HEK293 (cell line): Measurements from ENCODE around the gene VPS51.
A peak's percentile ranks its signal among the peaks of the same experiment; 100 is the strongest.

ENCODE experiments used
- CTCF ChIA-PET: fragments of 350-600 bp; formaldehyde crosslinking; extraction: SDS; loops from one replicate; lab custom pipeline; 2021; ENCODE audit warnings: antibody characterized with exemption; lab: Yijun Ruan, JAX
- POLR2A ChIA-PET: fragments of 300-600 bp; formaldehyde crosslinking; extraction: SDS; loops from one replicate; lab custom pipeline; 2020; ENCODE audit warnings: antibody characterized with exemption, inconsistent platforms; lab: Yijun Ruan, JAX
- H3K27ac ChIP-seq: fragments of 200-500 bp; sonication (Bioruptor generic); 2 replicates; pipeline ENCODE4 v1.5.1; 2014; ENCODE audit warnings: low read depth, low read length, control low read depth, inconsistent platforms; ENCODE audit errors: extremely low read depth
- H3K36me3 ChIP-seq, 2 experiments: fragments of 200-500 bp in 1 of 2; sonication (Bioruptor generic) in 1 of 2; 1 replicate in 1 of 2; 2 replicates in 1 of 2; pipeline ENCODE4 v1.5.1; 2014 to 2017; ENCODE audit warnings: inconsistent platforms in 2 of 2, low read length in 2 of 2; ENCODE audit not compliant: control insufficient read depth in 2 of 2, insufficient read depth in 1 of 2
- H3K4me1 ChIP-seq: fragments of 200-500 bp; sonication (Bioruptor generic); 2 replicates; pipeline ENCODE4 v1.5.1; 2014; ENCODE audit warnings: mild to moderate bottlenecking, low read length, inconsistent platforms; ENCODE audit not compliant: control insufficient read depth, insufficient read depth
- H3K4me3 ChIP-seq: 2 replicates; pipeline ENCODE4 v1.5.1; 2011; ENCODE audit warnings: low read depth, mild to moderate bottlenecking, control low read depth, low read length, moderate library complexity
- H3K9me3 ChIP-seq: fragments of 200-500 bp; sonication (Bioruptor generic); 2 replicates; pipeline ENCODE4 v1.5.1; 2014; ENCODE audit warnings: low read depth, low read length, inconsistent platforms; ENCODE audit not compliant: control insufficient read depth, insufficient read depth
- BCL11B ChIP-seq: fragments of 450-650 bp; formaldehyde crosslinking; IDR thresholded peaks from 2 replicates; pipeline ENCODE4 v1.5.1; 2016; ENCODE audit warnings: low read depth, missing biosample characterization, missing genetic modification characterization
- BCL6B ChIP-seq: fragments of 450-650 bp; formaldehyde crosslinking; IDR thresholded peaks from 2 replicates; pipeline ENCODE4 v1.5.1; 2017; ENCODE audit warnings: missing biosample characterization, missing genetic modification characterization
- EGR2 ChIP-seq: fragments of 450-650 bp; formaldehyde crosslinking; IDR thresholded peaks from 2 replicates; pipeline ENCODE4 v1.5.1; 2016; ENCODE audit warnings: low read depth, missing biosample characterization, missing genetic modification characterization
- GLIS2 ChIP-seq: fragments of 450-650 bp; formaldehyde crosslinking; IDR thresholded peaks from 2 replicates; pipeline ENCODE4 v1.5.1; 2016; ENCODE audit warnings: missing biosample characterization, missing genetic modification characterization
- OSR2 ChIP-seq: fragments of 450-650 bp; formaldehyde crosslinking; IDR thresholded peaks from 2 replicates; pipeline ENCODE4 v1.5.1; 2016; ENCODE audit warnings: missing biosample characterization, missing genetic modification characterization
- PRDM4 ChIP-seq: fragments of 450-650 bp; formaldehyde crosslinking; IDR thresholded peaks from 2 replicates; pipeline ENCODE4 v1.5.1; 2017; ENCODE audit warnings: missing biosample characterization, missing genetic modification characterization
- TRIM28 ChIP-seq: IDR thresholded peaks from 2 replicates; pipeline ENCODE4 v1.6.1; 2011; ENCODE audit warnings: low read length, control low read depth, borderline replicate concordance
- ZFHX2 ChIP-seq: fragments of 450-650 bp; formaldehyde crosslinking; conservative IDR thresholded peaks from 2 replicates; pipeline ENCODE4 v1.5.1; 2016; ENCODE audit warnings: missing biosample characterization, missing genetic modification characterization
- ZNF121 ChIP-seq: fragments of 450-650 bp; formaldehyde crosslinking; IDR thresholded peaks from 2 replicates; pipeline ENCODE4 v1.5.1; 2016; ENCODE audit warnings: missing biosample characterization, missing genetic modification characterization
- ZNF157 ChIP-seq: fragments of 450-650 bp; formaldehyde crosslinking; IDR thresholded peaks from 2 replicates; pipeline ENCODE4 v1.5.1; 2016; ENCODE audit warnings: missing biosample characterization, missing genetic modification characterization
- ZNF202 ChIP-seq: fragments of 450-650 bp; formaldehyde crosslinking; IDR thresholded peaks from 2 replicates; pipeline ENCODE4 v1.5.1; 2016; ENCODE audit warnings: missing biosample characterization, missing genetic modification characterization, borderline replicate concordance
- ZNF211 ChIP-seq: fragments of 450-650 bp; formaldehyde crosslinking; IDR thresholded peaks from 2 replicates; pipeline ENCODE4 v1.5.1; 2016; ENCODE audit warnings: low read depth, missing biosample characterization, missing genetic modification characterization
- ZNF311 ChIP-seq: fragments of 450-650 bp; formaldehyde crosslinking; IDR thresholded peaks from 2 replicates; pipeline ENCODE4 v1.5.1; 2017; ENCODE audit warnings: missing biosample characterization, missing genetic modification characterization, borderline replicate concordance
- ZNF324 ChIP-seq: fragments of 450-650 bp; formaldehyde crosslinking; IDR thresholded peaks from 2 replicates; pipeline ENCODE4 v1.5.1; 2016; ENCODE audit warnings: missing biosample characterization, missing genetic modification characterization
- ZNF341 ChIP-seq: fragments of 450-650 bp; formaldehyde crosslinking; IDR thresholded peaks from 2 replicates; pipeline ENCODE4; 2016; ENCODE audit warnings: low read depth, missing biosample characterization, missing genetic modification characterization
- ZNF362 ChIP-seq: fragments of 450-650 bp; formaldehyde crosslinking; IDR thresholded peaks from 2 replicates; pipeline ENCODE4 v1.5.1; 2016; ENCODE audit warnings: missing biosample characterization, missing genetic modification characterization
- ZNF391 ChIP-seq: fragments of 450-650 bp; formaldehyde crosslinking; IDR thresholded peaks from 2 replicates; pipeline ENCODE4 v1.5.1; 2016; ENCODE audit warnings: low read depth, missing biosample characterization, missing genetic modification characterization, borderline replicate concordance
- ZNF48 ChIP-seq: fragments of 450-650 bp; formaldehyde crosslinking; IDR thresholded peaks from 2 replicates; pipeline ENCODE4 v1.5.1; 2016; ENCODE audit warnings: missing biosample characterization, missing genetic modification characterization
- ZNF548 ChIP-seq: fragments of 450-650 bp; formaldehyde crosslinking; IDR thresholded peaks from 2 replicates; pipeline ENCODE4 v1.5.1; 2016; ENCODE audit warnings: missing biosample characterization, missing genetic modification characterization
- ZNF571 ChIP-seq: fragments of 450-650 bp; formaldehyde crosslinking; IDR thresholded peaks from 2 replicates; pipeline ENCODE4 v1.5.0; 2017; ENCODE audit warnings: missing biosample characterization, missing genetic modification characterization
- ZNF707 ChIP-seq: fragments of 450-650 bp; formaldehyde crosslinking; IDR thresholded peaks from 2 replicates; pipeline ENCODE4 v1.5.1; 2016; ENCODE audit warnings: missing biosample characterization, missing genetic modification characterization
- ZNF76 ChIP-seq: fragments of 450-650 bp; formaldehyde crosslinking; IDR thresholded peaks from 2 replicates; pipeline ENCODE4; 2016; ENCODE audit warnings: low read depth, missing biosample characterization, missing genetic modification characterization, borderline replicate concordance
- ZNF768 ChIP-seq: fragments of 450-650 bp; formaldehyde crosslinking; IDR thresholded peaks from 2 replicates; pipeline ENCODE4 v1.5.1; 2018; ENCODE audit warnings: missing biosample characterization, mild to moderate bottlenecking, missing genetic modification characterization
- ZNF777 ChIP-seq: fragments of 450-650 bp; formaldehyde crosslinking; IDR thresholded peaks from 2 replicates; pipeline ENCODE4 v1.5.1; 2017; ENCODE audit warnings: missing biosample characterization, missing genetic modification characterization, borderline replicate concordance
- ZNF837 ChIP-seq: fragments of 450-650 bp; formaldehyde crosslinking; IDR thresholded peaks from 2 replicates; pipeline ENCODE4 v1.5.1; 2016; ENCODE audit warnings: missing biosample characterization, missing genetic modification characterization
- ZNF843 ChIP-seq: fragments of 450-650 bp; formaldehyde crosslinking; IDR thresholded peaks from 2 replicates; pipeline ENCODE4 v1.5.1; 2016; ENCODE audit warnings: missing biosample characterization, missing genetic modification characterization

Gene VPS51

GRCh38 chr11:65051398-65051858 is 44.6 kb upstream of the VPS51 start:
- CTCF ChIA-PET, result interaction anchor here (0.5 kb wide), 1 partner anchor 100 kb away, joined by 3 read pairs; no protein-coding TSS in a partner anchor
- no peak overlapping the region for H3K27ac ChIP-seq
- no peak overlapping the region for H3K4me3 ChIP-seq
- TF ChIP-seq ZNF548 (tag by site-specific recombination) (no peak), ZNF121 (no peak), GLIS2 (tag by site-specific recombination) (no peak), ZNF837 (tag by site-specific recombination) (no peak), EGR2 (tag by site-specific recombination) (peak; percentile 29; the same call in 1 of the 2 replicates), TRIM28 (no peak), ZNF362 (tag by site-specific recombination) (peak; percentile 91), ZNF324 (tag by site-specific recombination) (no peak), ZNF571 (tag by site-specific recombination) (no peak), ZNF211 (tag by site-specific recombination) (no peak), ZNF777 (tag by site-specific recombination) (no peak), ZNF341 (tag by site-specific recombination) (no peak), ZNF48 (tag by site-specific recombination) (no peak), ZNF311 (tag by site-specific recombination) (no peak), PRDM4 (tag by site-specific recombination) (no peak), ZNF202 (no peak), BCL11B (tag by site-specific recombination) (no peak), ZNF707 (no peak), ZNF76 (no peak), OSR2 (tag by site-specific recombination) (peak; percentile 10; the same call in 1 of the 2 replicates), ZFHX2 (tag by site-specific recombination) (peak; percentile 66), ZNF843 (tag by site-specific recombination) (no peak), ZNF391 (no peak), ZNF157 (tag by site-specific recombination) (no peak), BCL6B (tag by site-specific recombination) (no peak), ZNF768 (tag by site-specific recombination) (no peak)
- no peaks in the 10 kb centered on the region for H3K9me3 ChIP-seq
- POLR2A ChIA-PET, result interaction anchor here (0.7 kb wide), 1 partner anchor 27 kb away, joined by 6 read pairs; no protein-coding TSS in a partner anchor
- no peaks in the 10 kb centered on the region for H3K4me1 ChIP-seq
- H3K36me3 ChIP-seq, result peaks cover 0 to 2% of the 10 kb centered on the region in 2 experiments; a peak in 1 of 3 replicates
